HTR-8/SVneo (cell line): ENCODE measurements around the gene CACNA1A.

Source experiments
- DNase-seq: peaks from one replicate; pipeline ENCODE4 v3.0.0; 2011; ENCODE audit warnings: low spot score, mixed read lengths; ENCODE audit not compliant: insufficient read length
- FAIRE-seq: peaks from 2 replicates; lab custom pipeline; 2011; peaks lifted over from hg19 to GRCh38; lab: Jason Lieb, UNC

CACNA1A gene

DNA sequence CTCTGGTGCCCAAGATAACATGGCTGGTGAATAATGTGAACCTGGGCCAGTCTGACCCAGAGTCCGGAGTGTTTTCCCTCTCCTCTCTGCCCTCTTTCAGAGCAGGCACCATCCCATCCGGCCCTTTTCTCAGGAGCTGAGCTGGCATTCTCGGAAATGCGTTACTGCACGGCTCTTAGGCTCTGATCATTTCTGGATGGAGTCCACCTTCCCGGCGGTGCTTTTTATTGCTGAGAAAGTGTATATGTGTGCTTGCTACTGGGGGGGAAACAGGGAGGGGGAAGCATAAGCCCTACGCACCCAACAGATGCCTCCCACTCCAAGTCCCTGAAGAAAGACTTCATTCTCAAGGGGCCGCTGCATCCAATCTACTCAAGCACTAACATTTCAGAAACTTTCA lies 6.6 kb downstream of the CACNA1A start:
- DNase-seq (no peak), FAIRE-seq (no peak)

DNA sequence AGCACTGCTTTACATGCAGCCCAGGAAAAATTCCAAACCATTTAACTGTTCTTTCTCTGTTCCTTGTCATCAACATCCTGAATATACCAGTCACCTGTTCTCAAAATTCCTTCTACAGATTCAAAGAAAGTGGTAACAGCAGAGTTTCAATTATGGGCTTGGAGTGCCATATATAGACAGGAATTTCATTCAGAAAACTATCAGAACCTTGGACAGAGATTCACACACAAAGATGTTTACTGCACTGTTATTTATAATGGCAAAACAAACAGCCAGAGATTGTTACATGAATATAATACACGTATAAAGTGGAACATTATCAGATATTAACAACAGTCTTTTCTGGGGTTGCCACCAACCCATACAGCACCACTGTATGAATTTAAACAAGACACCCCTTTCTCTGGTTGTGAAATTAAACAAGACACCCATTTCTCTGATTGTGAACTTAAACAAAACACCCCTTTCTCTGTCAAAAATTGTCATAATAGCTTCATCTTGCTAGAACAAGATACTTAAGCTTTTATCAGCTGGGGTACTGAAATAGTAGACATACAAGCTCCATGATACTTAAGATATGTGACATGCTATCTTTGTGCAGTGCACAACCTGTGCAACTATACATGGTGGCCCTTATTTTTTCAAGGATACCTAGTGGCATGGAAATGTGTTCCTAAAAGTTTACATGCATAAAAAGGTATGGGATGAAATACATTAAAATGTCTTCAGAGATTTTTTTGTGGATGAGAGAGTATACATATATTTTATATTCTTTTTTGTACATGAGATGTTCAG lies 12.6 kb downstream of the CACNA1A start:
- FAIRE-seq (no peak), DNase-seq (no peak)

DNA sequence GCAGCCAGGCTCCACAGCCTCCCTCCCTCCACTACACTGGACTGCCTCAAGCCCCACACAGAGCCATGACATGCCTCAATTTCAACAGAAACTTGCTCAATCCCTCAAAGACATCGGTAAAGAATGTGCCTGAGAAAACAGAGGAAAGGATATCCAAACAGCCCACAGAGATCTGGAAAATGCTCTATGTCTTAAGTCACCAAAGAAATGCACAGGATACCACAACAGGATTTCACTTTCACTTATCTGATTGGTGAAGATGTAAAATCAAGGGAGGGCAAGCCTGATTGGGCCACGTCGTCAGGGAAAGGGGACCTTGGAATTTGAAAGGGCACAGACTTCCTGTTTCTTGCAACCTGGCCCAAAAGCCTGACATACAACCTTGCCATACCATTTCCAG lies 14.2 kb downstream of the CACNA1A start:
- FAIRE-seq (no peak), DNase-seq (no peak)

DNA sequence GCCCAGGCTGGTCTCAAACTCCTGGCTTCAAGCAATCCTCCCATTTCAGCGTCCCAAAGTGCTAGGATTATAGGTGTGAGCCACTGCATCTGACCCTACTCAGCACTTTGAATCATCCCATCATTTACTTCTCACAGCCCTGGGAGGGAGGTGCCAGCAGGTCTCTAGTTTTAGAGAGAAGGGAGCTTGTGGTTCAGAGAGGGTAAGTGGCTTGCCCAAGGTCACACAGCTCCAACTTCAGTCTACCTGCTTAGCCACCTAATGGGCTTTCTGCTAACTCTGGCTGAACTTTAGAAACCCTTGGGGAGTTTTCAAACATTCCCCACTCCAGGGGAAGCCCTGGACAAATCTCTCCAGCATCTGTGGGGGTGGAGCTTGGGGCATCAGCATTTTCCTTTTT lies 18.3 kb downstream of the CACNA1A start:
- FAIRE-seq = no peak
- DNase-seq = no peak

DNA sequence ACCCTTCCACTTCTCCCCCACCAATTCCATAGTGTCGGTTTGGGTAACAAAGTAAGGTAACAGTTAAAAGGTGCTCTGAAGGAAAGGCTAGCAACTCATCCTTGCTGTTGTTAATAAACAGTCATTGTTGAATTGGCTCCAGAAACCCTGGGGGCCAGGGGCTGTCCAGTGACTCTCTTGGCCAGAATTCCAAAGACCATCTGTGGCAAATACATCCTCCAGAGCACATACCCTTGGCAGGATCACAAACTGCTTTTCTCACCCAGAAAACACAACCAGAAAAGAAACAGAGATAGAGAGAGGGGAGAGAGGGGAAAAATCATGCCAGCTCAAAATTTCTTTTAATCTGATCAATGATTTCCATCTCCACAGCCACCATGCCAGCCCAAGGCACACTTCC lies 22.1 kb downstream of the CACNA1A start:
- no peak for DNase-seq

DNA sequence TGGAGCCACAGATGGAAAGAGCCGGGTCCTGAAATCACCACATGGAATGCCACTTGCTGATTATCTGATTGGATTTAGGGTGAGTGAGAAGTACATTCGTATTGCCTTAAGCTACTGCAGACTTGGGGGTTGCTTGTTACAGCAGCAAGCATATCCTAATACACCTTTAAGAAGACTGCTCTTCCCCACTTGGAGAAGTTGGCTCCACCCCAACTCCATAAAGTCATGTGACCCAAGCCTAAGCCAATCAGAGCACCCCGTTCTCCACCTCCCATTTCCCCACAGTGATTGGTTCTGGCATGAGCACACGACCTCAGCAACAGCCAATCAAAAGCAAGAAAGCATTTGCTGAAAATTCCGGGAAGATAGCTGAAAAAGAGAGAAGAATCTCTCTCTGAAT lies 23.1 kb downstream of the CACNA1A start:
- no peak for DNase-seq

More for the DNA sequence above, 22.1 kb downstream of the CACNA1A start:
- FAIRE-seq = no peak

DNA sequence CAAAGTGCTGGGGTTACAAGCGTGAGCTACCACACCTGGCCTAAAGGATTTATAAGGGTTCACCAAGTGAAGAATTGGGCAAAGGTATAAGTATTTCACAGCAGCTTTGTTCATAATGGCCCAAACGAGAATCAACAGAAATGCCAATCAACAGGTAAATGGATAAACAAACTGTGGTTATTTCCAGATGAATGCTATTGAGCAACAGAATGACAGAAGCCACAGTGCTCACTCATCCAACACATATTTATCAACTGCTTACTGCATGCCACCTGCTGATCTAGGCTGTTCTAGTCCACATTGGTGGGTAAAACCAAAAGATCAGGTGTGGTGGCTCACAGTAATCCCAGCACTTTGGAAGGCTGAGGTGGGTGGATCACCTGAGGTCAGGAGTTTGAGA lies 27.7 kb downstream of the CACNA1A start:
- DNase-seq (no peak), FAIRE-seq (no peak)

More for the DNA sequence above, 23.1 kb downstream of the CACNA1A start:
- no peak for FAIRE-seq

DNA sequence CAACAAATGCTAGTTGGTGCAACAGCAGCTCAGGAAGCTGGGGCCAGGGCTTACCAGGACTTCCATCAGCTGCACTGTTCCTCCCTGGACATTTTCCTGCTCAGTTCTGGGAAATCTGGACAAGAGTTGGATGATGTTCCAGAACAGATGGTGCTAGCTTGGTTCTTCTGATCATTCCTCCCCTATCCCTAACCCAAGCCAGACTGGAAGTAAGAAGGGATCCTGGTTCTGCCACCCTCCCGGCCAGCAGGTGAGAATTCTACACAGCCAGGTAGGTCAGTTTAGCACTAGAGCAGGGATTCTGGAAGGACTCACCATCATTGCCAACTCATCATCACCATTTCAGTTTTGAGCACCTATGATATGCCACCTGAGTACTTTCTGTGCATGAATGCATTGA lies 30.2 kb downstream of the CACNA1A start:
- no peak for FAIRE-seq

DNA sequence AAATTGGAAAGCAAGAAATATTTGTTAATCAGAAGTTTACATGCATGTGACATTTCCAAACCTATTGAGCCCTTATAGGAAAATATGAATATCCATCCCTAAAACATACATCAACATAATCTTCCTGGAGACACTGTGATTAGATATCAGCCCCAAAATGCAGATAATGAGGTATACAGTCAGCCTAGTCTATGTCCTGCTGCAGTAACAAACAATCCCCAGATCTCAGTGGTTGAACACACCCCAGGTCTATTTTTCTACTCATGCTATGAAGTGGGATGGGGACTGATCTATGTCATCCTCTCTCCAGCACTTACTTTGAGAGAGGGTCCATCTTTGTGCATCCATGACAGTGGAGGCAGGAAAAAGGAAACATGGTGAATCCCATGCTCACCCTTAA lies 31.2 kb downstream of the CACNA1A start:
- no peak for FAIRE-seq
- no peak for DNase-seq

More for the DNA sequence above, 30.2 kb downstream of the CACNA1A start:
- DNase-seq = no peak

DNA sequence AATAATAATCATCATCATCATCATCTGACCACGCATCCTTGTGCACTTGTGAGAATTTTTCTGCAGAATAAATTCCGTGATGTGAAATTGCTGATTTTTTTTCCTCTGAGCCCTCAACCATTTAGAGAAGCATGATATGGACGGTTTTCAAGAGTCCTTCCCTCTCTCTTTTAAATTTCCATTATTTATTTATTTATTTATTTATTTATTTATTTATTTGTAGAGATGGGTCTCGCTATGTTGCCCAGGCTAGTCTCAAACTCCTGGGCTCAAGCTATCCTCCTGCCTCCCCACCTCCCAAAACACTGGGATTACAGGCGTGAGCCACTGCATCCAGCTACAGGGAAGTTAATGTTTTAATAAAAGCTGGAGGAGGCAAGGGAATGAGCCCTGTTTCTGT lies 39.6 kb downstream of the CACNA1A start:
- no peak for FAIRE-seq
- DNase-seq = no peak

DNA sequence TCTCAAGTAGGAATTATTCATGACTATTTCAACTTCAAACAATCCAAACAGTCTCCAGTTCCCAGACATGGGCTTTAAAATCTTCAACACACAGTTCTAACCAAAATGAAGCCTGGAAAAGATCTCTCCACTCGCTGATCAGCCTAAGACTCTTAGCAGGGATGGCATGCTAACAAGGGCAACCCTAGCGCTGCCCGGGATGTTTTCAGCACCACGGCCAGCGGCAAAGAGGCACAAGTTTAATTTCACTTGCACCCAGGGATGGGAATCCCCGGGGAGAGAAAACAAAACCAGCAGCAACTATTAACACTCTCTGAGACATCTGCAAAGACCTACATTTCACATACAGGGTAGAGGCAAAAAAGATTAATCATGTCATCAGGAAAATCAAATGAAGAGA lies 43.0 kb downstream of the CACNA1A start:
- peak; percentile 37 for DNase-seq

DNA sequence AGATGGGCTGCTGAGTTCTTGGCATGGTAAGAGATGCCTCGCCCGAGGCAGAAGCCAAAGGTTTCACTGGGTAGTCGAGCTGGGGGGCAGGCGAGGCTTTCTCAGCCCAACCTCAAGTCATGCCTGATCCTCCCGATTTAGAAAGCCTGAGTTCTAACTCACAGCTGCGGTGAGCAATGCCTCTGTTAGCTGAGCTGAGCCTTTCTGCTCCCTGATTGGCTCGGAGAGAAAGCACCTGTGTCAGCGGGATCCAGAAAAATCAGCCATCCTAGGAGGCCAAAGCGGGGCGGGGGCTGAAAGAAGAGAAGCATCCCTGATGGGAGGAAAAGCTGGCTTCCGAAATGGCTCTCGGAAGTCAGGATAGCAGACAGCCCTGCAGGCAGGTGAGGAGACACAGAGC lies 44.7 kb downstream of the CACNA1A start:
- FAIRE-seq = no peak
- DNase-seq = no peak

More for the DNA sequence above, 43.0 kb downstream of the CACNA1A start:
- no peak for FAIRE-seq

DNA sequence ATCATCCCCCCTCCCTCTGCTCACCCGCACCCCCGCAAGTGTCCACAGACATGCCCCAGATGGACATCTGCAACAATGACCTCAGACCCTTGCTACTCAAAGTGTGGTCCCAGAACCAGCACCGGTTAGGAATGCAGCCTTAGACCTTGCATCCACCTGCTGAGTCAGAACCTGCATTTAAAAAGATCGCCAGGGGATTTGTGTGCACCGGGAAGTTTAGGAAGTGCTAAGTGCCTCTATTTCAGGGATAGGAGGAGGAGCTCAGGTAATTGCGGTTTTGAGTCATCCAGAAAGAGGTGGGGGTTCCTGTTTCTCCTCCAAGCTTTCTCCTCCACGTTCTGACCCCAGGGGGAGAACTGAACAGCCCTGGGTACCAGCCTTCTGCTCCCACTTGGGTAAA lies 46.2 kb downstream of the CACNA1A start:
- FAIRE-seq (no peak), DNase-seq (no peak)

DNA sequence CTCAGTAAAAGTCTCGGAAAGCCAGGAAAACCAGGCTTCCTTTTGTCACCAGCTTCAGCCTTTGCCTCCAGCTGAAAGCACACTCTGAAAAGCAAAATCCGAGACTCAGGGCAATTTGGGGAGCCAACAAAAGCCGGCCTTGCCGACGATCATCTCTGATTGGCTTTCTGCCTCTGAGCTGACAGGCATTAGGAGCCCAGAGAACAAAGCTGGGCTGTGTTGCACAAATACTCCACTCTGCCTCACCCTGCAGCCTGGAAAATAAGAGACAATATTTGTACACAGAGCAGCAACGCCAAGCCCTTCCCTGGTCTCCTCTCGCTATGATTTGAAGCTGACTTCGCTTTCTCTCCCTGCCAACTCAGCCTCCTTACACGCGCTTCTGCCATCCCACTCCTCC lies 46.9 kb downstream of the CACNA1A start:
- DNase-seq (no peak), FAIRE-seq (no peak)

DNA sequence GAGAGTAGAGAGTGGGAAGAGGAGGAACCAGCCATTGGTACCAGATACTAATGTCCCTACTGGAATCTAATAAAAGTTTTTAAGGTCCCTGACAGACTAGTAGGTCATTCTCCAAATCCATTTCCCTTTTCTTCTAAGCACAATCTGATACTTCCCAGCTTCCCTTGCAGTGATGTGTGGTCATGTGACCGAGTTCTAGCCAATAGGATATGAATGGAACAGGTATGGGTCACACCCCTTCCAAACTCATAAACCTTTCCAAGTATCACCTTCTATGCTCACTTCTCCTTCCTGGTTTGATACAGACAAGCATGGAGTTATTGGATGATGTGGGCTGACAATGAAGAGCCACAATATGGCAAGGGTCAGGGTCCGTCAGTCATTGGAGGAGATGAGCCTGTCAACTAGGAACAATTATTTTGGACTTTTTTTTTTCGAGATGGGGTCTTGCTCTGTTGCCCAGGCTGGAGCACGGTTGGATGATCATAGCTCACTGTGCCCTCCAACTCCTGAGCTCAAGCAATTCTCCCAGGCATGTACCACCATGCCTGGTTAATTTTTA lies 54.8 kb downstream of the CACNA1A start:
- no peak for FAIRE-seq
- no peak for DNase-seq

DNA sequence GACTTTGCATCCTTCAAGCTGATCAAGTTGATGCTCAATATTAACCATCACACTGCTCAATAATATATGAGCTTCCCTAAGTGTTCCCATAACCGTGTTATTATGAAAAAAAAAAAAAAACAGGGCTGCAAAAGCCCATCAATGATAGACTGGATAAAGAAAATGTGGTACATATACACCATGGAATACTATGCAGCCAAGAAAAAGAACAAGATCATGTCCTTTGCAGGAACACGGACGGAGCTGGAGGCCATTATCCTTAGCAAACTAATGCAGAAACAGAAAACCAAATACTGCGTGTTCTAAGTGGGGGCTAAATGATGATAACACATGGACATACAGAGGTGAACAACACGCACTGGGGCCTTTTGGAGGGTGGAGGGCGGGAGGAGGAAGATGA lies 58.3 kb downstream of the CACNA1A start:
- DNase-seq = no peak
- FAIRE-seq = no peak

DNA sequence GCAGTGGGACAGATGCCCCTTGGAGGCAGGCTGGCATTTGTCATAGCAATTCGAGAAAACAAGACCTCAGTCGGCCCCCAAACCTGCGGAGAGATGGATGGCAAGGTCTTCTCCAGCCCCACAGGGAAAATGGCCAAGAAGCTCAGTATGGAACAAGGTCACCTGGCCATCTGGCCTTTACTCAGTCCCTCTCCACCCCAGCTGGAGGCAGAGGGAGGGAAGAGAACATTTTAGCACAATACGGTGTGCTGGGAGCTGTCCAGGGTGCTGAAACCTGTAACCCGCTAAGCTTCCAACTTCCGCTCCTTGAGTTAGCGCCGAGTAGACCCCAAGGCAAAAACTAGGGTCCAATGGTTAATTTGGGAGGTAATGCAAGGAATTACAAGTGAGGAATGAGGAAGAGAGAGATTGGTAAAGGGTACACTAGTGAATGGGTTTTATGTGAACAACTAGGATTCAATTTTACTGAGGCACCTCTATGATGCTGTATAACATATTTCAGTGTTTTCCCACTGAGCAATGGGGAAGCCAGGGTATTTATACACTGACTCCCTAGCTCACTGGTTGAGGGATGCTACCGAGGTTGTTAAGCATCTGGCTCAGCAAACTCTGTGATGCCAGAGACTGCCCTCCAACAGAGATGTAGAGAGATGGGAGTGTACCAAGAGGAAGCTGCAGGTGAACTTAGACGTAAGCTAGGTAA lies 64.3 kb downstream of the CACNA1A start:
- FAIRE-seq (no peak), DNase-seq (peak; percentile 56)

DNA sequence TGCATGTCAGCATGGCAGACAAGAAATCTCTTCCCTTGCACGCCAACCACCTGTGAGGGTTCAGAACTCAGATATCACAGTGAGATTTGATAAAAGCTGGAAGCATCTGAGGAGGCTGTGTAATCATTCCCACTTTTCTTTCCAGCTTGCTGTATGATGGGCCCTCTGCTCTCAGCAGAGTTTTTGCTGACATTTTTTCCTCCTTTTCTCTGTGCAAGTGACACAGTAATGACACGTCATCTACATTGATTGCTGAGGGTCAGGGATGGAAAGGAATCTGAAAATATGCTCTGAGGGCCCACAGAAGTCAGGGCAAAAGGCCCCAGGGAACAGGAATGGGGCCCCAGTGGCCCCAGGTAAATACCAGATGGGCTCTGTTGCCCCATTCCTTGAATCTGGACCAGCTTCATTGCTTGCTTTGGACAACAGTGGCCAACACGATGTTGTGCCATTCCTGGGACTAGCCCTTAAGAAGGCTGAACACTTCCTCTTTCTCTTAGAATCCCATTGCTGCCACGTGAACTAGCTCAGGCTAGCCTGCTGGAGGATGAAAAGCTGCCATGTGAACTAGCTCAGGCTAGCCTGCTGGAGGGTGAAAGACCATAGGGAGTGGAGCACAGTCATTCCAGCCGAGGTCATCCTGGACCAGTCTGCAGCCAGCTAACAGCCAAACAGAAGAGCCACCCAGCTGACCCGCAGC lies 68.2 kb downstream of the CACNA1A start:
- DNase-seq (no peak), FAIRE-seq (no peak)

DNA sequence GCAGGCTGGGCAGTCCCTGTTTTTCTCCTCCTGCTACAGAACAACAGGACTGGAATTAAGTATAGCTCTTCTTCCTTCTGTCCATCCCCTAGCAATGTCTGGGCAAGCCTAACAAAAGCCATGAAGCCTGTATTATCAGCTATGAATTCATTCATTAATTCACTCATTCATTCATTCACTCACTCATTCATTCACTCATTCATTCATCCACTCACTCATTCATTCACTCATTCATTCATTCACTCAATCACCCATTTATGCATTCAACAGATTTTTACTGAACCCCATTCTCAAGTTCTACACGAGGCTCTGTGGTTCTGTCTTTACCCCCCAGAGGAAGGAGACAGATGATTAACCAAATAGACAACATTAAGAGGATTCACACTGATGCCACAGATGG lies 69.9 kb downstream of the CACNA1A start:
- no peak for FAIRE-seq

DNA sequence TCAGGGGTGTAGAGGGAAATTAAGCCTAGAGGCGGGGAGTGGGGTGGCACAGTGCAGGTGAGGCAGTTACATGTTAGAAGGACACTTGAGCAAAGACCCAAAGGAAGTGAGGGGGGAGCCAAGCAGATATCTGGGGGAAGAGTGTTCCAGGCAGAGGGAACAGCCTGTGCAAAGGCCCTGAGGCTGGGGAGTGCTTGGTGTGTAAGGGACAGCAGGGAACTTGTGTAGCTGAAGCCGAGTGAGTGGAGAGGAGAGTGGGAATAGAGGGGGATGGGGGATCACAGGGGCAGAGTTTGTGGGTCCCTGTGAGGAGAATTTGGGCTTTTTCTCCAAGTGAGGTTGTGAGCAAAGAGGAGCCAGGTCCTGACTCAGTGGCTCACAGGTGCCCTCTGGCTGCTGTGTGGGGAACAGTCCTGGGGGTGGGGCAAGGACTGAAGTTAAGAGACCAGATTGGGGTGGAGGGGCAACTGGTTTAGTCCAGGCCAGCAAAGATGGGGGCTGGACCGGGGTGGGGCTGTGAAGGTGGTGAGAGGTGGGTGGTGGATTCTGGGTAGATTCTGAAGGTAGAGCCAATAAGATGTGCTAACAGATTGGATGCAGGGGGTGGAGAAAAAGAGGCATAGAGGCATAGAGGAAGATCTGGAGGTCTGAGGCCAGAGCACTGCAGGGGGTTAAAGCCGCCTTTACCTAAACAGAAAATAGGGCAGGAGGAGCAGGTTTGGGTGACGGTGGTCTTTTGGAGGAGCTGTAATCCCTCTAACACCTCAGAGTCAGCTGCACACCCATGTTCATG lies 75.3 kb downstream of the CACNA1A start:
- FAIRE-seq (no peak), DNase-seq (peak; percentile 64)

More for the DNA sequence above, 69.9 kb downstream of the CACNA1A start:
- no peak for DNase-seq
